IMR-90 (cell line): ENCODE measurements around the gene OTOGL. TPM values are rescaled to one million over a fixed set of nuclear protein-coding genes. Genes with fewer than 3 reads are reported as not detected.

Experiments
- ATAC-seq: fragments of 200-7000 bp; cut with Tn5 transposase; 2 replicates; pipeline ENCODE4 v1.9.1; 2020; ENCODE audit warnings: low read depth, mild to moderate bottlenecking, moderate library complexity
- BruUV-seq: library from RNA; stranded (reverse); fragments of 400-500 nt; replicated peaks from 2 replicates; lab custom pipeline; 2021; lab: Mats Ljungman, UMichigan
- CTCF ChIA-PET: fragments of 300-600 bp; formaldehyde crosslinking; extraction: SDS; loops from one replicate; lab custom pipeline; 2021; ENCODE audit warnings: antibody characterized with exemption; lab: Yijun Ruan, JAX
- POLR2A ChIA-PET: fragments of 300-600 bp; sonication (Branson Sonifier 250); formaldehyde crosslinking; loops from one replicate; lab custom pipeline; 2022; ENCODE audit warnings: antibody characterized with exemption; ENCODE audit not compliant: unreplicated experiment; lab: Charles Lee
- DNase-seq: peaks from one replicate; pipeline ENCODE4 v3.0.0; 2013
- H2AFZ ChIP-seq: replicated peaks from 2 replicates; pipeline ENCODE3; 2013; ENCODE audit warnings: low read length, mild to moderate bottlenecking; ENCODE audit not compliant: poor library complexity
- H2AK5ac ChIP-seq: 2 replicates; pipeline ENCODE4 v1.6.1; 2013; ENCODE audit warnings: low read depth, low read length, inconsistent platforms
- H2AK9ac ChIP-seq: replicated peaks from 2 replicates; pipeline ENCODE3; 2013; ENCODE audit warnings: mild to moderate bottlenecking, low read depth, low read length, moderate library complexity; ENCODE audit not compliant: poor library complexity
- H2BK120ac ChIP-seq: 2 replicates; pipeline ENCODE4 v1.6.1; 2013; ENCODE audit warnings: low read depth, low read length, inconsistent platforms
- H2BK15ac ChIP-seq: 3 replicates; pipeline ENCODE4 v1.6.1; 2013; ENCODE audit warnings: low read depth, low read length, inconsistent platforms
- H2BK20ac ChIP-seq: 2 replicates; pipeline ENCODE4 v1.6.1; 2013; ENCODE audit warnings: low read depth, mild to moderate bottlenecking, inconsistent platforms, low read length, moderate library complexity
- H2BK5ac ChIP-seq: 2 replicates; pipeline ENCODE4 v1.6.1; 2013; ENCODE audit warnings: mild to moderate bottlenecking, low read depth, low read length, inconsistent platforms; ENCODE audit not compliant: poor library complexity, severe bottlenecking
- H3K14ac ChIP-seq: replicated peaks from 2 replicates; pipeline ENCODE4 v1.6.1; 2013; ENCODE audit warnings: low read depth, low read length, inconsistent platforms
- H3K18ac ChIP-seq: 2 replicates; pipeline ENCODE4 v1.6.1; 2013; ENCODE audit warnings: low read depth, low read length, control low read depth
- H3K23ac ChIP-seq: 2 replicates; pipeline ENCODE4 v1.6.1; 2013; ENCODE audit warnings: low read depth, low read length, inconsistent platforms
- H3K27ac ChIP-seq: 2 replicates; pipeline ENCODE4 v1.5.1; 2013; ENCODE audit warnings: mild to moderate bottlenecking, control low read depth, low read length; ENCODE audit not compliant: insufficient read depth
- H3K27me3 ChIP-seq: 2 replicates; pipeline ENCODE4 v1.6.1; 2013; ENCODE audit warnings: low read length; ENCODE audit not compliant: control insufficient read depth, insufficient read depth
- H3K36me3 ChIP-seq: 2 replicates; pipeline ENCODE4 v1.6.1; 2013; ENCODE audit warnings: low read length, mixed read lengths; ENCODE audit not compliant: control insufficient read depth, insufficient read depth
- H3K4ac ChIP-seq: 2 replicates; pipeline ENCODE4 v1.6.1; 2013; ENCODE audit warnings: low read depth, low read length, inconsistent platforms
- H3K4me1 ChIP-seq: 2 replicates; pipeline ENCODE4 v1.6.1; 2013; ENCODE audit warnings: low read length, mixed read lengths; ENCODE audit not compliant: control insufficient read depth, insufficient read depth
- H3K4me2 ChIP-seq: 2 replicates; pipeline ENCODE4 v1.6.1; 2013; ENCODE audit warnings: low read depth, mild to moderate bottlenecking, control low read depth, low read length, moderate library complexity
- H3K4me3 ChIP-seq: 2 replicates; pipeline ENCODE4 v1.5.1; 2013; ENCODE audit warnings: low read depth, mild to moderate bottlenecking, control low read depth, low read length, moderate library complexity; ENCODE audit not compliant: insufficient read depth
- H3K56ac ChIP-seq: 2 replicates; pipeline ENCODE4 v1.6.1; 2013; ENCODE audit warnings: low read length, inconsistent platforms; ENCODE audit not compliant: insufficient read depth; ENCODE audit errors: extremely low read depth
- H3K79me1 ChIP-seq, 2 experiments: 2 replicates each; pipeline ENCODE4 v1.6.1; 2013; ENCODE audit warnings: low read length in 2 of 2, inconsistent platforms in 1 of 2, low read depth in 1 of 2
- H3K9ac ChIP-seq: 2 replicates; pipeline ENCODE4 v1.6.1; 2013; ENCODE audit warnings: low read depth, low read length, control low read depth
- H3K9me1 ChIP-seq: 2 replicates; pipeline ENCODE4 v1.6.1; 2013; ENCODE audit warnings: low read length, inconsistent platforms; ENCODE audit not compliant: insufficient read depth
- H3K9me3 ChIP-seq: 2 replicates; pipeline ENCODE4 v1.6.1; 2013; ENCODE audit warnings: low read length; ENCODE audit not compliant: control insufficient read depth, insufficient read depth
- H4K20me1 ChIP-seq: 2 replicates; pipeline ENCODE4 v1.6.1; 2013; ENCODE audit warnings: low read length, inconsistent platforms; ENCODE audit not compliant: insufficient read depth
- H4K5ac ChIP-seq: 2 replicates; pipeline ENCODE4 v1.6.1; 2013; ENCODE audit warnings: mild to moderate bottlenecking, low read depth, low read length, control low read depth
- H4K8ac ChIP-seq, 2 experiments: 2 replicates each; pipeline ENCODE4 v1.6.1; 2013; ENCODE audit warnings: low read depth in 2 of 2, low read length in 2 of 2, control low read depth in 1 of 2, inconsistent platforms in 1 of 2
- H4K91ac ChIP-seq: 2 replicates; pipeline ENCODE4 v1.6.1; 2013; ENCODE audit warnings: low read depth, low read length, inconsistent platforms; ENCODE audit not compliant: insufficient read depth
- BHLHE40 ChIP-seq: fragments of 150-350 bp; IDR thresholded peaks from 2 replicates; pipeline ENCODE4 v1.6.1; 2016; ENCODE audit warnings: mild to moderate bottlenecking, low read depth, low read length
- CEBPB ChIP-seq: IDR thresholded peaks from 2 replicates; pipeline ENCODE4 v1.6.1; 2012; ENCODE audit warnings: low read depth, low read length, improper control_type of control experiment
- CHD1 ChIP-seq: IDR thresholded peaks from 2 replicates; pipeline ENCODE4 v1.6.1; 2012; ENCODE audit warnings: low read depth, low read length, improper control_type of control experiment
- CTCF ChIP-seq: conservative IDR thresholded peaks from 2 replicates; pipeline ENCODE4 v1.5.1; 2012; ENCODE audit warnings: mild to moderate bottlenecking, low read depth, low read length, improper control_type of control experiment
- FOS ChIP-seq: fragments of 150-350 bp; IDR thresholded peaks from 2 replicates; pipeline ENCODE4 v1.6.1; 2016; ENCODE audit warnings: low read depth, low read length
- MAFK ChIP-seq: IDR thresholded peaks from 2 replicates; pipeline ENCODE4 v1.6.1; 2012; ENCODE audit warnings: low read depth, low read length, improper control_type of control experiment
- MAZ ChIP-seq: IDR thresholded peaks from 2 replicates; pipeline ENCODE4 v1.6.1; 2012; ENCODE audit warnings: low read depth, mild to moderate bottlenecking, low read length, improper control_type of control experiment, moderate library complexity, borderline replicate concordance
- MXI1 ChIP-seq: IDR thresholded peaks from 2 replicates; pipeline ENCODE4 v1.6.1; 2012; ENCODE audit warnings: low read depth, mild to moderate bottlenecking, low read length, moderate library complexity, borderline replicate concordance
- NFE2L2 ChIP-seq: fragments of 150-350 bp; IDR thresholded peaks from 2 replicates; pipeline ENCODE4 v1.6.1; 2016; ENCODE audit warnings: low read depth, mild to moderate bottlenecking, low read length
- POLR2A ChIP-seq: IDR thresholded peaks from 2 replicates; pipeline ENCODE4 v1.6.1; 2012; ENCODE audit warnings: mild to moderate bottlenecking, low read depth, low read length
- RAD21 ChIP-seq: IDR thresholded peaks from 2 replicates; pipeline ENCODE4 v1.6.1; 2012; ENCODE audit warnings: low read length, improper control_type of control experiment
- RCOR1 ChIP-seq: IDR thresholded peaks from 2 replicates; pipeline ENCODE4 v1.6.1; 2012; ENCODE audit warnings: mild to moderate bottlenecking, low read length, improper control_type of control experiment; ENCODE audit not compliant: insufficient replicate concordance
- RFX5 ChIP-seq: IDR thresholded peaks from 2 replicates; pipeline ENCODE4 v1.8.0; 2012; ENCODE audit warnings: low read depth, mild to moderate bottlenecking, low read length, moderate library complexity
- SMC3 ChIP-seq: fragments of 150-350 bp; IDR thresholded peaks from 2 replicates; pipeline ENCODE4 v1.6.1; 2016; ENCODE audit warnings: low read depth, mild to moderate bottlenecking, antibody characterized with exemption, low read length, moderate library complexity
- WGBS, 2 experiments: methylation state at CpG; one replicate each; pipeline versions ENCODE4 v1.1.5 to v1.1.7; 2013; ENCODE audit warnings: missing lambda C conversion rate in 2 of 2; ENCODE audit not compliant: insufficient read length in 1 of 2; ENCODE audit errors: extremely low coverage in 2 of 2; 5-methylcytosine and 5-hydroxymethylcytosine counted together
- dilution Hi-C: fragments of 300-500 bp; cut with HindIII; formaldehyde crosslinking; loops from one replicate; pipeline ENCODE4 v1.14.3; 2018; ENCODE audit warnings: low sequenced_read_pairs; ENCODE audit not compliant: unreplicated experiment
- in situ Hi-C: fragments of 300-500 bp; cut with MboI; formaldehyde crosslinking; loops from 3 replicates; pipeline ENCODE4 v1.14.3; 2019; ENCODE audit warnings: low sequenced_read_pairs, inconsistent platforms, mixed read lengths
- intact Hi-C: fragments of 100-400 bp; cut with micrococcal nuclease; formaldehyde crosslinking; loops from 2 replicates; pipeline ENCODE4 v1.10.0; 2022
- polyA plus RNA-seq, 3 experiments: library from polyadenylated mRNA; depleted of rRNA; stranded (reverse); fragments of >200 nt; gene quantifications; 2 replicates each; pipeline ENCODE4 v1.2.3, GENCODE V29; 2012; ENCODE audit warnings: low replicate concordance in 1 of 3
- total RNA-seq: library from RNA; depleted of rRNA; stranded (reverse); fragments of >200 nt; gene quantifications from 2 replicates; pipeline ENCODE4 v1.2.3, GENCODE V29; 2012
- TF ChIP-seq, protein P1 (sequence below): fragments of 150-350 bp; IDR thresholded peaks from 2 replicates; pipeline ENCODE4 v1.6.1; 2017; ENCODE audit warnings: mild to moderate bottlenecking, antibody characterized with exemption, low read length, low read depth
- TF ChIP-seq, protein P2 (sequence below): fragments of 150-350 bp; IDR thresholded peaks from 2 replicates; pipeline ENCODE4 v1.6.1; 2016; ENCODE audit warnings: low read depth, mild to moderate bottlenecking, low read length, moderate library complexity, borderline replicate concordance

OTOGL gene
- total and polyA plus RNA-seq, 2 of the 4 experiments (the other 2 are of a cell fraction) = 0.10 to 0.18 TPM

DNA sequence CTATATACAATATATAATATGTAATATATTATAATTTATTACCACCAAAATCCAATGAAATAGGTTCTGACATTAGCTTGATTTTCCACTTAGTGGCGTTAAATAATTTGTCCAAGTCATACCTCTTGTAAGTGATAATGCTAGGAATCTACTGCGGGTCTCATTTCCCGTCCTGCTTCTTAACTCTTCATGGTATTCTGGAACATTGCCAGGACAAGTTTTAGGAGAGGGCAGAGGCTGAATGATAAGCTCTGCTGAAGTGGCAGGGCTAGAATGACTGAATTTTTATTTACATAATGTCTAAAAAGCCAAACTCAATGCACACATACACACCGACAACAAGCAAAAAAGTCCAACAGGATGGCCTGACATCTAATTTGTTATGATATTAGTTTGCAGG, 274.3 kb downstream of the OTOGL start:
- Histone ChIP-seq H2BK5ac (no peak overlapping the region), H2BK20ac (no peak overlapping the region), H2BK15ac (no peak overlapping the region), H2AK9ac (no peak overlapping the region), H4K8ac (no peak overlapping the region), H3K36me3 (no peaks in the 10 kb centered on the region), H4K5ac (no peak overlapping the region), H3K27ac (no peak overlapping the region), H2AK5ac (no peak overlapping the region), H3K79me1 (no peaks in the 10 kb centered on the region), H3K4ac (no peak overlapping the region), H3K14ac (no peak overlapping the region), H3K23ac (no peak overlapping the region), H4K20me1 (no peaks in the 10 kb centered on the region), H3K56ac (no peak overlapping the region), H3K9ac (no peak overlapping the region), H2AFZ (no peak overlapping the region), H3K9me3 (no peaks in the 10 kb centered on the region), H3K18ac (no peak overlapping the region), H3K4me1 (no peaks in the 10 kb centered on the region), H3K4me2 (no peak overlapping the region), H2BK120ac (no peak overlapping the region), H3K4me3 (no peak overlapping the region), H3K27me3 (no peaks in the 10 kb centered on the region), H3K9me1 (no peaks in the 10 kb centered on the region), H4K91ac (no peak overlapping the region)
- intact Hi-C loops (no loop called here), in situ Hi-C loops (no loop called here), dilution Hi-C loops (no loop called here)
- ChIA-PET POLR2A (interaction anchor here (0.6 kb wide), 1 partner anchor 775 kb away, joined by 12 read pairs; no protein-coding TSS in a partner anchor), CTCF (no interaction called here)
- WGBS, 2 experiments = no CpG with 5 or more reads among the region's 4 CpGs
- TF ChIP-seq CEBPB = no peak
- TF ChIP-seq MAZ = no peak
- no peak for TF ChIP-seq RAD21
- no peak for TF ChIP-seq BHLHE40
- TF ChIP-seq NFE2L2 = no peak
- TF ChIP-seq FOS = no peak
- no peak for TF ChIP-seq RCOR1
- TF ChIP-seq POLR2A = no peak
- no peak for TF ChIP-seq MXI1
- no peak for TF ChIP-seq CTCF
- TF ChIP-seq, protein P1, sequence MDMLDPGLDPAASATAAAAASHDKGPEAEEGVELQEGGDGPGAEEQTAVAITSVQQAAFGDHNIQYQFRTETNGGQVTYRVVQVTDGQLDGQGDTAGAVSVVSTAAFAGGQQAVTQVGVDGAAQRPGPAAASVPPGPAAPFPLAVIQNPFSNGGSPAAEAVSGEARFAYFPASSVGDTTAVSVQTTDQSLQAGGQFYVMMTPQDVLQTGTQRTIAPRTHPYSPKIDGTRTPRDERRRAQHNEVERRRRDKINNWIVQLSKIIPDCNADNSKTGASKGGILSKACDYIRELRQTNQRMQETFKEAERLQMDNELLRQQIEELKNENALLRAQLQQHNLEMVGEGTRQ = no peak
- TF ChIP-seq CHD1 = no peak
- no peak for TF ChIP-seq RFX5
- TF ChIP-seq, protein P2, sequence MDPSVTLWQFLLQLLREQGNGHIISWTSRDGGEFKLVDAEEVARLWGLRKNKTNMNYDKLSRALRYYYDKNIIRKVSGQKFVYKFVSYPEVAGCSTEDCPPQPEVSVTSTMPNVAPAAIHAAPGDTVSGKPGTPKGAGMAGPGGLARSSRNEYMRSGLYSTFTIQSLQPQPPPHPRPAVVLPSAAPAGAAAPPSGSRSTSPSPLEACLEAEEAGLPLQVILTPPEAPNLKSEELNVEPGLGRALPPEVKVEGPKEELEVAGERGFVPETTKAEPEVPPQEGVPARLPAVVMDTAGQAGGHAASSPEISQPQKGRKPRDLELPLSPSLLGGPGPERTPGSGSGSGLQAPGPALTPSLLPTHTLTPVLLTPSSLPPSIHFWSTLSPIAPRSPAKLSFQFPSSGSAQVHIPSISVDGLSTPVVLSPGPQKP = no peak
- TF ChIP-seq SMC3 = no peak
- TF ChIP-seq MAFK = no peak
- ATAC-seq = no peak
- DNase-seq = no peak
- no TSS peak for BruUV-seq
